HEK293T (cell line): ENCODE measurements around the gene ARHGEF1.

ENCODE experiments used
- NFRKB ChIP-seq: fragments of 450-650 bp; IDR thresholded peaks from 2 replicates; pipeline ENCODE4 v1.6.1; 2016; ENCODE audit warnings: mild to moderate bottlenecking, moderate library complexity
- SP1 ChIP-seq: fragments of 450-650 bp; IDR thresholded peaks from 2 replicates; pipeline ENCODE4 v1.6.1; 2017
- TF ChIP-seq, protein P1 (sequence below): fragments of 450-650 bp; IDR thresholded peaks from 2 replicates; pipeline ENCODE4 v1.6.1; 2016

DNA sequence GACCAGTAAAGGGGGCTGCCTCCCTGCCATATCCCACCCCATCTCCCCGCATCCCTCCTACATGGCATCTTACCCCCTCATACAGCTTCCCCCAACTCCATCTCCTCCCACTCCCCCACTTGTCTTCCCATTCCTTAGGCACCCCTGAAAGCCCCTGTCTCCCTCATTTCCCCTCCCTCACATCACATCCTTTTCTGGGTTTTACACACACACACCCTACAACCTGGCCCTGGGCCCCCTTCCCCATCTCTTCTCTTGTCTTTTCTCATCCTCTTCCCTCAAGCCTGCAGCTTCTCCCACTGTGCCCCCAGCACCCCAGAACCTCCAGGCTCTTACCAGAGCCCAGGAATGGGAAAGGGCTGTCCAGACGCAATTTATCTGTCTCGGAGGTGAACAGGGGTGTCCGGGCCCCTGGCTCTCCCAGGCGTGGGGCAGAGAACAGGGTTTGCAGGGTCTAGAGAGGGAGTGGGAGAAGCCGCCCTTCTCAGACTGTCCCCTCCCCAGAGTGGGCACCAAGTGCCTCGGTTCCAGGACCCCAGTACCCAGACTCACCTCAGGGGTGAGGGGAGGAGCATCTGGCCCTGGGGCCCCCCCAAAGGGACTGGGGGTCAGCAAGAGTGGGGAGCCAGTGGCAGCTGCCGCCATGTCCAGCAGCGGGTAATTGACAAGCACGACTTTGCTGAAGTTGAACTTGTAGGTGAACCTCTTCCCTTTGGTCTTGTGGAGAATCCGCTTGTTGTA is 25.9 kb downstream of the ARHGEF1 start:
- TF ChIP-seq SP1 (no peak), NFRKB (no peak)
- TF ChIP-seq, protein P1, sequence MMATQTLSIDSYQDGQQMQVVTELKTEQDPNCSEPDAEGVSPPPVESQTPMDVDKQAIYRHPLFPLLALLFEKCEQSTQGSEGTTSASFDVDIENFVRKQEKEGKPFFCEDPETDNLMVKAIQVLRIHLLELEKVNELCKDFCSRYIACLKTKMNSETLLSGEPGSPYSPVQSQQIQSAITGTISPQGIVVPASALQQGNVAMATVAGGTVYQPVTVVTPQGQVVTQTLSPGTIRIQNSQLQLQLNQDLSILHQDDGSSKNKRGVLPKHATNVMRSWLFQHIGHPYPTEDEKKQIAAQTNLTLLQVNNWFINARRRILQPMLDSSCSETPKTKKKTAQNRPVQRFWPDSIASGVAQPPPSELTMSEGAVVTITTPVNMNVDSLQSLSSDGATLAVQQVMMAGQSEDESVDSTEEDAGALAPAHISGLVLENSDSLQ = no peak
